HG02938 (cell line): ENCODE results near the gene MYO1C.
"Not testable (repeated sequence)": the region's sequence is repeated elsewhere in the genome, so short reads cannot be mapped to it uniquely, and the experiment has no call there.

Experiments
- ATAC-seq: cut with Tn5 transposase; IDR thresholded peaks from one replicate; pipeline ENCODE4 v1.9.1; 2021; ENCODE audit warnings: mild to moderate bottlenecking, moderate library complexity; ENCODE audit not compliant: unreplicated experiment

The MYO1C gene

DNA sequence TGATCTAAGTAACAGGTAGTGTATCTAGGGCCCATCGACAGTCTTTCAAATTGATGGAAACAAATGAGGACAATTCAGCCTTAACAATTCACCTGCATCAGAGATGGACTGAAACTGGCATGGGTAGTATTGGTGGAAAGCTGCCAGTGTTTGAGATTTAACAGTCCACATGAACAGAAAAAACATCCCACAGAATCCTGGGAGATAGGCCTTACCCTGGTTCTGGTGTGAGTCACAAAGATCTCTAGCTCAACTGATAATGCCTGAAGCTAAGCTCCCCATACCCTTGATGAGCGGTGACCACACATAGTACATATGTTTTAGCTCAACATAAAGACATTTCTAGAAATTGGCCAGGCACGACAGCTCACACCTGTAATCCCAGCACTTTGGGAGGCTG lies 58.3 kb downstream of the MYO1C start:
- no peak for ATAC-seq

DNA sequence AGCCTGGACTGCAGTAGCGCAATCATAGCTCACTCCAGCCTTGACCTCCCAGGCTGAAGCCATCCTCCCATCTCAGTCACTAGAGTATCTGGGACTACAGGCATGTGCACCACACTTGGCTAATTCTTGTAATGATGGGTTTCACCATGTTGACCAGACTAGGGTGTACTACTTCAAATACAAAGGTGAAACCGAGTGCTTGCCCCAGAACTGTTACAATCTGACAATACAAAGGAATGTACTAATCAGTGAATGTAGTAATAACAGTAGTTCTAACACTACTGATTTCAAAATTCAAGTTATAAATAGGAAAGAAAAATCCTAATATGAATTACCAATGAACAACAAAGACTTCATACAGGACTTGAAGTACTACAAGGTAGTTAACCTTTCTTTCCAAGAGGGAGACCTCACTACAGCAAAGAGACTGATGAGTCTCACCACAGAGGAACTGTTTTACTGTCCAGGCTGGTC lies 60.8 kb downstream of the MYO1C start:
- no peak for ATAC-seq

DNA sequence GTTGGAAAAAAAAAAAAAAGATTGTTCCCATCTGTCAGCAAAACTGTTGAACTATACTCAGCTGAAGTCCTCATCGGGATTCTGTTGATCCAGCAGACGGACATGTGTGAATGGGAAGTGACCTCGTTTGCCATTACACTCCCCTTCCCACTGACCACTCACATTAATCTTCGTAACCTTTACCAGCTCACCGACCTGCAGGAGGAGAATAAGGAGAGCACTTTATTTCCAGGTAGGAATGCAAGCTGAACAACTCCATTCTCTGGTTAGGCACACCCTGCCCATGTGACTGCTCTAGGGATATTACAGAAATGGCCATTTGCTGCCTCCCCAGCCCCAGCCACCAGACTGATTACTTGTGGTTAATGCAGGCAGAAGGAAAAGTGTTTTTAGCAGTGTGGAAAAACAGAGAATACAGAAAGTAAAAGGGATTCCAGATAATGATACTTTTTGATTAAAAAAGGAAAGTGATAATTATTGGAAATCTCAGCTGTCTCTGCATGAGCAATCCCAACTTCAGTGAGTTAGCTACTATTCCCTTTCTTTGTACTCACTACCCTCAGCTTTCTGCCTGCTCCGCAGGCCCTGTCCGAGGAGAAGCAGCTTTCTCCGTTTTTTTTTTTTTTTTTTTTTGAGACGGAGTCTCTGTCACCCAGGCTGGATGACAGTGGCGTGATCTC lies 68.9 kb downstream of the MYO1C start:
- ATAC-seq = no peak

DNA sequence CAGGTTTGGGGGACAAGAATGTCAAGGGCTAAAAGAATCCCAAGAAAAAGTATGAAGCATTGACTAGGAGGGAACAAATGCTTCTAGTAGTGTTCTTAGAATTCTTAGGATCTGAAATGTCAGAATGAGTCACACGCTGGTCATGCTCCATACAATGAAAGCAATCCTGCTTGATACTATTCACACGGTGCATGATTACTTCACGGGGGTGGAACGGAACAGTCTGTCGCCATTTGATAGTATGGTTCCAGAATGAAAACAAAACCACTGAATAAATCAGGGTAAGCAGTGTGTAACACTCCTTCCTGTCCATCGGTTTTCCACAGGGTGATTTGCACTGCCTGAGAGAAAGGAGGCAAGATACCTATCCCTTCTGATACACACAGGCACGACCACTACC lies 69.6 kb downstream of the MYO1C start:
- ATAC-seq = no peak

DNA sequence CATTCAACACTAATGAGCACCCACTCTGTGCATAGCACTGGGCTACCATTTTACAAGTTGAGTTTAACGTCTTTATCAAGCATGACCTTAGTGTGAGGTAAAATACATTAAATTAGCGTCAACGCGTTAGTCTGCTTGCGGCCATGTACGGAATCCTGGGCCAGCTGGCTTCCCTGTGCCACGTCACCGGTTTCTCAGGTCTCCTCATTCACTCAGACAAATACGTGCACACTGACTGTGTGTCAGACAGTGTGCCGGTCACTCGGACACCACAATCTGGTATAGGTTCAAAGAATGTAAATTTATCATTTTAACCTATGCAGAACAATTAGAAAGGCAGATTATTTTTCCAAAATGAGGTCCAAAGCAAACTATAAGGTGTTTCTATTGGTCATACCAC lies 71.0 kb downstream of the MYO1C start:
- ATAC-seq = no peak

DNA sequence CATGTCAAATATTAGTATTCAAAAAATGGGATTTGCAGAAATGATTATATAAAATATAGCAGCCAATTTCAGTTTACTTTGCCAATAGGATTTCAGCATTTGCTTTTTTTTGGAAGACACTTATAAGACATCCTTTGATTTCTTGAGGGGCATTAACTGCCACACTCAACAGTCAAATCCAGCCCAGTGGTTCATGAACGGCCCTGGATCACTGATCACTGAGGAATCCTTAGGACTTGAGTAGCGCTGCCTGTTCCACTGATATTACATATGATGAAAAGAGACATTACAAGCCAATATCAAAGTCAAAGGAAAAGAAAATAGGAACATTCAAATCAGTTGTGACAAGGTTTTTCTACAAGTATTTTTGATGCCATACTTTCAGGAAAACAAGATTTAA lies 71.5 kb downstream of the MYO1C start:
- no peak for ATAC-seq

DNA sequence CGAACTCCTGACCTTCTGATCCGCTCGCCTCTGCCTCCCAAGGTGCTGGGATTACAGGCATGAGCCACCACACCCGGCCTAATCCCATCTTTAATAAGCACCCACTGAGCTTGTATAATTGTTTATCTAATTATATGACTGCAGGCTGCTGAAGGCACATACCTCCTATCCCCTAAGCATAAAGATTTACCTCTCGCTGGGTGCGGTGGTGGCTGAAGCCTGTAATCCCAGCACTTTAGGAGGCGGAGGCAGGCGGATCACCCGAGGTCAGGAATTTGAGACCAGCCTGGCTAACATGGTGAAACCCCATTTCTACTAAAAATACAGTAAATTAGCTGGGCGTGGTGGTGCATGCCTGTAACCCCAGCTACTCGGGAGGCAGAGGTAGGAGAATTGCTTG lies 72.3 kb downstream of the MYO1C start:
- ATAC-seq = no peak

DNA sequence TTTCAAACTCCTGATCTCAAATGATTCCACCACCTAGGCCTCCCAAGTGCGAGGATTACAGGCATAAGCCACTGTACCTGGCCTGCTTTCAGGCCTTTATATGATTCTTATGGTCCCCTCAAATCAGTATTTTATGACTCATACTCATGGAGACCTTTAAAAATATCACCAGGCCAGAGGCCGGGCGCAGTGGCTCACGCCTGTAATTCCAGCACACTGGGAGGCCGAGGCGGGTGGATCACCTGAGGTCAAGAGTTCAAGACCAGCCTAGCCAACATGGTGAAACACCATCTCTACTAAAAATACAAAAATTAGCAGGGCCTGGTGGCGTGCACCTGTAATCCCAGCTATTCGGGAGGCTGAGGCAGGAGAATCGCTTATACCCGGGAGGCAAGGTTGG lies 74.0 kb downstream of the MYO1C start:
- ATAC-seq = not testable (repeated sequence)

DNA sequence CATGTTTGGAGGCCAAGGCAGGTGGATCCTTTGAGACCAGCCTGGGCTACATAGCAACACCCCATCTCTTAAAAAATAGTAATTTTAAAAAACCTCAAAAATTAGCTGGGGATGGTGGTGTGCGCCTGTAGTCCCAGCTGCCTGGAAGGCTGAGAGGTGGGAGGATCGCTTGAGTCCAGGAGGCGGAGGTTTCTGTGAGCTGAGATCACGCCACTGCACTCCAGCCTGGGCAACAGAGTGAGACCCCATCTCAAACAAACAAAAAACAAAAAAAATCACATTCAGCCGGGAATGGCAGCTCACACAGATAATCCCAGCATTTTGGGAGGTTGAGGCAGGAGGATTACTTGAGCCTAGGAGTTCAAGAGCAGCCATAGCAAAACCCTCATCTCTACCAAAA lies 76.1 kb downstream of the MYO1C start:
- no peak for ATAC-seq

DNA sequence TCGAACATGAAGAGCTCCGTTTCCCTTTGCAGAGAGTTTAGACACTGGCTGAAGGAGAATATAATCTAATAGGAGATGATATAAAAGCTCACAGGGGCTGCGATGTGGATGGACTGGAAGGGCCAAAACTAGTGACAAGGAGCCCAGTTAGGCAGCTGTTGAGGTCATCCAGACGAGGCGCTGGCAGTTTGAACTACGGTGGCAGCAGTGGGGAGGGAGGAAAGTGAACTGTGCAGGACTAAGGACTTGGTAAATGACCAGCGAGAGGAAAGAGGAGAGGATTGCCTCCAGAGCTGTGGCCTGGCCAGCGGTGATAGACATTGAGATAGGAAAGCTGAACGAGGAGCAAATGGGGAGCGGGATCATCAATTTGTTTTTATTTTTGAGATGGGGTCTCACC lies 77.9 kb downstream of the MYO1C start:
- no peak for ATAC-seq
